Vagina (tissue), 2 donors: ENCODE results near the gene DERL3.

Source experiments
- POLR2A ChIP-seq, 2 donors: fragments of 450-650 bp; IDR thresholded peaks; one replicate each; pipeline ENCODE4 v1.6.1; 2017; ENCODE audit warnings: antibody characterized with exemption in 2 of 2, mild to moderate bottlenecking in 2 of 2, moderate library complexity in 2 of 2
- POLR2AphosphoS5 ChIP-seq, 2 donors: sonication (generic); formaldehyde crosslinking; IDR thresholded peaks; one replicate each; pipeline ENCODE4 v1.9.0; 2017; ENCODE audit warnings: antibody characterized with exemption in 2 of 2, mild to moderate bottlenecking in 2 of 2, low read depth in 1 of 2; ENCODE audit not compliant: insufficient read depth in 1 of 2
- TF ChIP-seq, protein P1 (sequence below), 3 experiments: fragments of 450-650 bp in 2 of 3; fragments of 200-600 bp in 1 of 3; sonication (generic) in 1 of 3; IDR thresholded peaks; one replicate each; pipeline ENCODE4 v1.5.1; 2017 to 2019; ENCODE audit warnings: antibody characterized with exemption in 3 of 3, mild to moderate bottlenecking in 2 of 3, moderate library complexity in 2 of 3

DNA sequence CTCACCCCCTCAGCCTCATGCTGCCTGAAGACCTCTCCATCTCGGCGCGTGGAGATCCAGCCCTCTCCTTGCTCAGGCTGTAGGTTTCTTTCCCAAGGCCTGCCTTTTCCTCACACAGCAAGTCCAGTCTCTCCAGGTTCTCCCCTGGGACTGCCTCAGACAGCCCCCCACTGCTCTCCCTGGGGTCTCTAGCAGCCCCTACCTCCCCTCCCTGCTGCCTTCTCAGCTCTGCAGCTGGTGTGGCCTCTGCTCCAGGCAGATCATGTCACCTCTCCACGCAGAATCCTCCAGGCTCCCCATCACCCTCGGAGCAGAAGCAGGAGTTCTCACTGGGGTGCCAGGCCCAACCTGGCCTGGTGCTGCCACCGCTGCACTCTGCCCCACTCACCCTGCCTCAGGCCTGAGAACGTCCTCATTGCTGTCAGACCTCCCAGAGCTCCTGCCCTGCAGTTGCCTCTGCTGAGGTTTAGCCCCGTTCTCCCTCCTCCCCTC lies 36.9 kb downstream of the DERL3 start:
- TF ChIP-seq POLR2AphosphoS5 (IDR thresholded peaks at IDR 0.05; ENCODE audit: insufficient read depth in 1 of 2, low read depth in 1 of 2) (no peak), POLR2A (IDR thresholded peaks at IDR 0.05) (no peak)
- TF ChIP-seq, protein P1, sequence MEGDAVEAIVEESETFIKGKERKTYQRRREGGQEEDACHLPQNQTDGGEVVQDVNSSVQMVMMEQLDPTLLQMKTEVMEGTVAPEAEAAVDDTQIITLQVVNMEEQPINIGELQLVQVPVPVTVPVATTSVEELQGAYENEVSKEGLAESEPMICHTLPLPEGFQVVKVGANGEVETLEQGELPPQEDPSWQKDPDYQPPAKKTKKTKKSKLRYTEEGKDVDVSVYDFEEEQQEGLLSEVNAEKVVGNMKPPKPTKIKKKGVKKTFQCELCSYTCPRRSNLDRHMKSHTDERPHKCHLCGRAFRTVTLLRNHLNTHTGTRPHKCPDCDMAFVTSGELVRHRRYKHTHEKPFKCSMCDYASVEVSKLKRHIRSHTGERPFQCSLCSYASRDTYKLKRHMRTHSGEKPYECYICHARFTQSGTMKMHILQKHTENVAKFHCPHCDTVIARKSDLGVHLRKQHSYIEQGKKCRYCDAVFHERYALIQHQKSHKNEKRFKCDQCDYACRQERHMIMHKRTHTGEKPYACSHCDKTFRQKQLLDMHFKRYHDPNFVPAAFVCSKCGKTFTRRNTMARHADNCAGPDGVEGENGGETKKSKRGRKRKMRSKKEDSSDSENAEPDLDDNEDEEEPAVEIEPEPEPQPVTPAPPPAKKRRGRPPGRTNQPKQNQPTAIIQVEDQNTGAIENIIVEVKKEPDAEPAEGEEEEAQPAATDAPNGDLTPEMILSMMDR (IDR thresholded peaks at IDR 0.05) = no peak
